ENCODE measurements around the gene SCYL2.

Gene SCYL2

GRCh38 chr12:100372853-100373640 is 106.1 kb downstream of the SCYL2 start:
- Histone ChIP-seq H3K9me3 (ENCODE audit: control insufficient read depth, insufficient read depth, low read depth, low read length) (peaks cover 3% of the 10 kb centered on the region; the same call in 1 of the 2 replicates), H3K4me1 (ENCODE audit: control insufficient read depth, insufficient read depth, low read length) (no peaks in the 10 kb centered on the region), H3K36me3 (ENCODE audit: control insufficient read depth in 2 of 2, insufficient read depth in 1 of 2, low read length in 2 of 2) (no peaks in the 10 kb centered on the region), H3K4me3 (ENCODE audit: low read depth, low read length) (no peak overlapping the region), H3K27ac (ENCODE audit: extremely low read depth, low read depth, low read length) (no peak overlapping the region)
- ChIA-PET CTCF (no interaction called here), POLR2A (no interaction called here)
- TF ChIP-seq ZEB2 (tag by site-specific recombination; IDR thresholded peaks at IDR 0.05) = no peak
- no peak for TF ChIP-seq ZNF416 (tag by site-specific recombination; IDR thresholded peaks at IDR 0.05)
- no peak for TF ChIP-seq ZFP41 (tag by site-specific recombination; IDR thresholded peaks at IDR 0.05; ENCODE audit: borderline replicate concordance)
- TF ChIP-seq PRDM6 (tag by site-specific recombination; IDR thresholded peaks at IDR 0.05) = peak; percentile 53; the same call in 1 of the 2 replicates
- TF ChIP-seq KLF8 (tag by site-specific recombination; IDR thresholded peaks at IDR 0.05) = no peak
- TF ChIP-seq ZNF335 (tag by site-specific recombination; conservative IDR thresholded peaks at IDR 0.05) = peak; percentile 30; the same call in 1 of the 2 replicates
- no peak for TF ChIP-seq ZXDB (tag by site-specific recombination; IDR thresholded peaks at IDR 0.05)
- TF ChIP-seq ZNF211 (tag by site-specific recombination; IDR thresholded peaks at IDR 0.05; ENCODE audit: low read depth) = no peak
- no peak for TF ChIP-seq ZNF701 (tag by site-specific recombination; IDR thresholded peaks at IDR 0.05)
- 0 out of 2 replicates have a peak, but pooled peaks have one; percentile 9 for TF ChIP-seq ZIC2 (tag by site-specific recombination; IDR thresholded peaks at IDR 0.05)
- TF ChIP-seq ZNF404 (tag by site-specific recombination; IDR thresholded peaks at IDR 0.05) = no peak
- TF ChIP-seq ZNF658 (tag by site-specific recombination; IDR thresholded peaks at IDR 0.05) = no peak
- no peak for TF ChIP-seq ZNF580 (tag by site-specific recombination; IDR thresholded peaks at IDR 0.05)
- no peak for TF ChIP-seq ZNF10 (tag by site-specific recombination; IDR thresholded peaks at IDR 0.05)
- no peak for TF ChIP-seq ZNF324 (tag by site-specific recombination; IDR thresholded peaks at IDR 0.05)
- no peak for TF ChIP-seq TRIM28 (IDR thresholded peaks at IDR 0.05; ENCODE audit: borderline replicate concordance, low read length)
- no peak for TF ChIP-seq ZNF398 (tag by site-specific recombination; IDR thresholded peaks at IDR 0.05)
- TF ChIP-seq, protein P1, sequence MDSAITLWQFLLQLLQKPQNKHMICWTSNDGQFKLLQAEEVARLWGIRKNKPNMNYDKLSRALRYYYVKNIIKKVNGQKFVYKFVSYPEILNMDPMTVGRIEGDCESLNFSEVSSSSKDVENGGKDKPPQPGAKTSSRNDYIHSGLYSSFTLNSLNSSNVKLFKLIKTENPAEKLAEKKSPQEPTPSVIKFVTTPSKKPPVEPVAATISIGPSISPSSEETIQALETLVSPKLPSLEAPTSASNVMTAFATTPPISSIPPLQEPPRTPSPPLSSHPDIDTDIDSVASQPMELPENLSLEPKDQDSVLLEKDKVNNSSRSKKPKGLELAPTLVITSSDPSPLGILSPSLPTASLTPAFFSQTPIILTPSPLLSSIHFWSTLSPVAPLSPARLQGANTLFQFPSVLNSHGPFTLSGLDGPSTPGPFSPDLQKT (IDR thresholded peaks at IDR 0.05; ENCODE audit: borderline replicate concordance, low read depth, low read length) = no peak
- TF ChIP-seq REST (tag by site-specific recombination; IDR thresholded peaks at IDR 0.05) = no peak
- TF ChIP-seq ZBTB6 (tag by site-specific recombination; IDR thresholded peaks at IDR 0.05) = no peak
- TF ChIP-seq ZNF830 (tag by site-specific recombination; IDR thresholded peaks at IDR 0.05; ENCODE audit: low read depth) = no peak
- TF ChIP-seq ZNF639 (tag by site-specific recombination; IDR thresholded peaks at IDR 0.05) = no peak
- TF ChIP-seq ZNF239 (tag by site-specific recombination; IDR thresholded peaks at IDR 0.05) = no peak
- TF ChIP-seq ZNF184 (tag by site-specific recombination; IDR thresholded peaks at IDR 0.05) = no peak

All from HEK293 (cell line).